ENCODE data around the gene ABTB1. TPM values are rescaled to one million over a fixed set of nuclear protein-coding genes. Genes with fewer than 3 reads are reported as not detected.
"Not testable (repeated sequence)": the region's sequence is repeated elsewhere in the genome, so short reads cannot be mapped to it uniquely, and the experiment has no call there.

Gene ABTB1
- total RNA-seq, 1 donor from 2014 or later: 5.8 TPM

GRCh38 chr3:127702151-127702578 is 29.4 kb downstream of the ABTB1 start:
- no peak for DNase-seq (ENCODE audit: low read depth)
- no peak for FAIRE-seq
- Histone ChIP-seq H3K36me3 (ENCODE audit: control insufficient read depth, insufficient read depth, low read length) (peaks cover 1% of the 10 kb centered on the region), H3K27me3 (ENCODE audit: control insufficient read depth, insufficient read depth, low read length) (no peaks in the 10 kb centered on the region), H3K4me3 (ENCODE audit: low read depth, low read length) (no peak overlapping the region)
- no peak for TF ChIP-seq CTCF (IDR thresholded peaks at IDR 0.05; ENCODE audit: insufficient read depth, low read length, severe bottlenecking)

- not testable (repeated sequence) for H3K4me3 ChIP-seq (ENCODE audit: low read depth, low read length); FAIRE-seq; H3K27me3 ChIP-seq (ENCODE audit: control insufficient read depth, insufficient read depth, low read length); H3K36me3 ChIP-seq (ENCODE audit: control insufficient read depth, insufficient read depth, low read length); DNase-seq (ENCODE audit: low read depth)
These were observed 32.1 kb downstream of the ABTB1 start for GRCh38 chr3:127704840-127705239.

- H3K27me3 ChIP-seq (ENCODE audit: control insufficient read depth, insufficient read depth, low read length): no peaks in the 10 kb centered on the region
- peaks cover 3% of the 10 kb centered on the region for H3K36me3 ChIP-seq (ENCODE audit: control insufficient read depth, insufficient read depth, low read length)
- FAIRE-seq (no peak), DNase-seq (ENCODE audit: low read depth) (no peak)
- no peak for TF ChIP-seq CTCF (IDR thresholded peaks at IDR 0.05; ENCODE audit: insufficient read depth, low read length, severe bottlenecking)
- no peak overlapping the region for H3K4me3 ChIP-seq (ENCODE audit: low read depth, low read length)
These were observed 33.6 kb downstream of the ABTB1 start for GRCh38 chr3:127706312-127706711.

GRCh38 chr3:127706785-127707351 is 34.1 kb downstream of the ABTB1 start:
- DNase-seq (ENCODE audit: low read depth) (no peak), FAIRE-seq (no peak)
- TF ChIP-seq CTCF (IDR thresholded peaks at IDR 0.05; ENCODE audit: insufficient read depth, low read length, severe bottlenecking): no peak
- H3K27me3 ChIP-seq (ENCODE audit: control insufficient read depth, insufficient read depth, low read length): no peaks in the 10 kb centered on the region
- no peak overlapping the region for H3K4me3 ChIP-seq (ENCODE audit: low read depth, low read length)
- peaks cover 3% of the 10 kb centered on the region for H3K36me3 ChIP-seq (ENCODE audit: control insufficient read depth, insufficient read depth, low read length)

GRCh38 chr3:127707851-127708411 is 35.2 kb downstream of the ABTB1 start:
- no peak overlapping the region for H3K4me3 ChIP-seq (ENCODE audit: low read depth, low read length)
- H3K36me3 ChIP-seq (ENCODE audit: control insufficient read depth, insufficient read depth, low read length): peaks cover 3% of the 10 kb centered on the region
- DNase-seq (ENCODE audit: low read depth): no peak
- no peak for TF ChIP-seq CTCF (IDR thresholded peaks at IDR 0.05; ENCODE audit: insufficient read depth, low read length, severe bottlenecking)
- H3K27me3 ChIP-seq (ENCODE audit: control insufficient read depth, insufficient read depth, low read length): no peaks in the 10 kb centered on the region
- FAIRE-seq: no peak

GRCh38 chr3:127708837-127709236 is 36.1 kb downstream of the ABTB1 start:
- DNase-seq (ENCODE audit: low read depth): no peak
- Histone ChIP-seq H3K4me3 (ENCODE audit: low read depth, low read length) (no peak overlapping the region), H3K36me3 (ENCODE audit: control insufficient read depth, insufficient read depth, low read length) (peaks cover 4% of the 10 kb centered on the region), H3K27me3 (ENCODE audit: control insufficient read depth, insufficient read depth, low read length) (no peaks in the 10 kb centered on the region)
- no peak for TF ChIP-seq CTCF (IDR thresholded peaks at IDR 0.05; ENCODE audit: insufficient read depth, low read length, severe bottlenecking)
- FAIRE-seq: no peak
